GM12872 (cell line): Measurements from ENCODE around the gene ZBTB17.

Experiments
- TF ChIP-seq, protein P1 (sequence below): IDR thresholded peaks from 3 replicates; pipeline ENCODE4 v1.5.1; 2011; ENCODE audit warnings: low read depth, mild to moderate bottlenecking, low read length, moderate library complexity; ENCODE audit not compliant: insufficient read depth

ZBTB17 gene

GRCh38 chr1:15911927-15912326 lies 64.0 kb downstream of the ZBTB17 start:
- TF ChIP-seq, protein P1, sequence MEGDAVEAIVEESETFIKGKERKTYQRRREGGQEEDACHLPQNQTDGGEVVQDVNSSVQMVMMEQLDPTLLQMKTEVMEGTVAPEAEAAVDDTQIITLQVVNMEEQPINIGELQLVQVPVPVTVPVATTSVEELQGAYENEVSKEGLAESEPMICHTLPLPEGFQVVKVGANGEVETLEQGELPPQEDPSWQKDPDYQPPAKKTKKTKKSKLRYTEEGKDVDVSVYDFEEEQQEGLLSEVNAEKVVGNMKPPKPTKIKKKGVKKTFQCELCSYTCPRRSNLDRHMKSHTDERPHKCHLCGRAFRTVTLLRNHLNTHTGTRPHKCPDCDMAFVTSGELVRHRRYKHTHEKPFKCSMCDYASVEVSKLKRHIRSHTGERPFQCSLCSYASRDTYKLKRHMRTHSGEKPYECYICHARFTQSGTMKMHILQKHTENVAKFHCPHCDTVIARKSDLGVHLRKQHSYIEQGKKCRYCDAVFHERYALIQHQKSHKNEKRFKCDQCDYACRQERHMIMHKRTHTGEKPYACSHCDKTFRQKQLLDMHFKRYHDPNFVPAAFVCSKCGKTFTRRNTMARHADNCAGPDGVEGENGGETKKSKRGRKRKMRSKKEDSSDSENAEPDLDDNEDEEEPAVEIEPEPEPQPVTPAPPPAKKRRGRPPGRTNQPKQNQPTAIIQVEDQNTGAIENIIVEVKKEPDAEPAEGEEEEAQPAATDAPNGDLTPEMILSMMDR = no peak

DNA sequence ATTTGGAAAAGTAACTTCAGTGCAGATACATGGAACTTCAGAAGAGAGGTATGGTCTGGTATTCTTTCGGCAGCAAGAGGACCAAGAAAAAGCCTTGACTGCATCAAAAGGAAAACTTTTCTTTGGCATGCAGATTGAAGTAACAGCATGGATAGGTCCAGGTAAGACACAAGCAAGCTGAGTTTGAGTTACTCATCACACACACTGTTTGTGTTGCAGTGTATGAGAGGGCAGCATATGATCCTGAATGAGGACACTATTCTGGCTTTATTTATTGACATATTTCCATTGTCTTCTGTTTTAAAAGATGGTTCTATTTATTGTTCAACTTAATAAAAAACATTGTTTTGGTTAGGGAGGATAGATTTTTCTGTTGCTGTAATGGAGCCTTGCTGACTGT lies 64.8 kb downstream of the ZBTB17 start:
- TF ChIP-seq, protein P1 = no peak

GRCh38 chr1:15908597-15908996 lies 67.3 kb downstream of the ZBTB17 start:
- TF ChIP-seq, protein P1 = no peak

GRCh38 chr1:15902882-15903281 lies 73.0 kb downstream of the ZBTB17 start:
- TF ChIP-seq, protein P1 = no peak

DNA sequence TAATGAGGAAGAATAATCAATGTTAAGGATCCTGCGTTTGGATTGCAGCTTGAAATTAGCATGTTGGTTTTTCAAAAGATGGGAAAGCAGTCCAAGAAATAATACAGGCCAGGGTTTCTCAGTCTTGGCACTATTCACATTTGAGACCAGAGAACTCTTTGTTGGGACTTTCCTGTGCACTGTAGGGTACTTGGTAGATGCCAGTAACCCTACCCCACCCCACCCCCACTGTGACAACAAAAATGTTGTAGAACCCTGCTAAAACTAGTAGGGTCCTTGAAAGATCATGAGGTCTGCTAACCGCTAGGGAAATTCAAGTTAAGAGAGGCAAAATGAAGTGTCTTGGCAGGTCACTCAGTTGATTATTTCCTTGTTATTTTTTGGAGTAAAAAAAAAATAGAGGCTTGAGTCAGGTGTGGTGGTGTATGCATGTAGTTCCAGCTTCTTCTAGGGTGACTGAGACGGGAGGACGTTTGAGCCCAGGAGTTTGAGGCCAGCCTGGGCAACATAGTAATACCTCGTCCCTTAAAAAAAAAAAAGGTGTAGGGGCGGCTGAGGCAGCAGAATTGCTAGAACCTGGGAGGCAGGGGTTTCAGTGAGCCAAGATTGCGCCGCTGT lies 75.1 kb downstream of the ZBTB17 start:
- TF ChIP-seq, protein P1 = no peak

DNA sequence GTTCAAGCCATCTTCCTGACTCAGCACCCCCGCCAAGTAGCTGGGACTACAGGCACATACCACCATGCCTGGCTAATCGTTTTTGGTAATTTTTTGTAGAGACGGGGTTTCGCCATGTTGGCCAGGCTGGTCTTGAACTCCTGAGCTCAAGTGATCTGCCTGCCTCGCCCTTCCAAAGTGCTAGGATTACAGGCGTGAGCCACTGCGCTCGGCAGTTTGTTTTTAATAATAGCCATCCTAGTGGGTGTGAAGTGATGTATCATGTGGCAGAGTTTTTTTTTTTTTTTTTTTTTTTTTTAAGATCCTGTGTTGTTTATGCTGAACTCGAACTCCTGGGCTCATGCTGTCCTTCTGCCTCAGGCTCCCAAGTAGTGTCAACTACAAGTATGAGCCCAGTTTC lies 76.6 kb downstream of the ZBTB17 start:
- TF ChIP-seq, protein P1 = no peak

DNA sequence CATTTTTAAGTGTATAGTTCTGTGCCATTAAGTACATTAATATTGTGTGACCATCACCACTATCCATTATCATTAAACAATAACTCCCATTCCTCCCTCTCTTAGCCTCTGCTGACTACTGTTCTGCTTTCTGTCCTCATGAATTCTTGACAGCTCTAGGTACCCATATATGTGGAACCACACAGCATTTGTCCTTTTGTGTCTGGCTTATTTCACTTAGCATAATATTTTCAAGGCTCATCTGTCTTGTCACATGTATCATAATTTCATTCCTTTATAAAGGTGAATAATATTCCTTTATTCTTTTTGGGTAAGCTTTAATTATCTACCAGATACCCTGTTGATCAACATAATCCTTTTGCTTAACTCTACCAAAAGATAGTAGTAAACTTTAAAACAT lies 80.7 kb downstream of the ZBTB17 start:
- TF ChIP-seq, protein P1 = no peak
